ENCODE data around the gene IL11.

The IL11 gene

GRCh38 chr19:55362990-55363716 lies 7.1 kb downstream of the IL11 start, which contains the start of gene GARIN5B:
GARIN5B (minus strand) TSS chr19:55363260; CDS start chr19:55363066, 194 bp downstream.
- no peak for TF ChIP-seq CTCF (IDR thresholded peaks at IDR 0.05; ENCODE audit: insufficient read depth, low read length, poor library complexity, severe bottlenecking)
- Histone ChIP-seq H3K4me3 (replicated peaks; ENCODE audit: low read depth, low read length) (no peak within 1 kb of the TSS), H3K27me3 (replicated peaks; ENCODE audit: control insufficient read depth, insufficient read depth, low read length) (no peaks in the 10 kb centered on the region; the same call in 1 of the 2 replicates), H3K36me3 (ENCODE audit: control insufficient read depth, insufficient read depth, low read length) (no peaks in the 10 kb centered on the region)
- DNase-seq (ENCODE audit: extremely low read depth, insufficient read length): no peak

GRCh38 chr19:55362174-55362989 lies 7.9 kb downstream of the IL11 start:
- H3K36me3 ChIP-seq (ENCODE audit: control insufficient read depth, insufficient read depth, low read length): no peaks in the 10 kb centered on the region
- H3K27me3 ChIP-seq (replicated peaks; ENCODE audit: control insufficient read depth, insufficient read depth, low read length): no peaks in the 10 kb centered on the region; the same call in 1 of the 2 replicates
- no peak overlapping the region for H3K4me3 ChIP-seq (replicated peaks; ENCODE audit: low read depth, low read length)
- no peak for DNase-seq (ENCODE audit: extremely low read depth, insufficient read length)
- no peak for TF ChIP-seq CTCF (IDR thresholded peaks at IDR 0.05; ENCODE audit: insufficient read depth, low read length, poor library complexity, severe bottlenecking)

GRCh38 chr19:55360902-55361301 lies 9.4 kb downstream of the IL11 start:
- Histone ChIP-seq H3K36me3 (ENCODE audit: control insufficient read depth, insufficient read depth, low read length) (no peaks in the 10 kb centered on the region), H3K27me3 (replicated peaks; ENCODE audit: control insufficient read depth, insufficient read depth, low read length) (no peaks in the 10 kb centered on the region; the same call in 1 of the 2 replicates), H3K4me3 (replicated peaks; ENCODE audit: low read depth, low read length) (no peak overlapping the region)
- TF ChIP-seq CTCF (IDR thresholded peaks at IDR 0.05; ENCODE audit: insufficient read depth, low read length, poor library complexity, severe bottlenecking): no peak
- DNase-seq (ENCODE audit: extremely low read depth, insufficient read length): no peak

- Histone ChIP-seq H3K27me3 (replicated peaks; ENCODE audit: control insufficient read depth, insufficient read depth, low read length) (no peaks in the 10 kb centered on the region; the same call in 1 of the 2 replicates), H3K36me3 (ENCODE audit: control insufficient read depth, insufficient read depth, low read length) (no peaks in the 10 kb centered on the region), H3K4me3 (replicated peaks; ENCODE audit: low read depth, low read length) (no peak overlapping the region)
- TF ChIP-seq CTCF (IDR thresholded peaks at IDR 0.05; ENCODE audit: insufficient read depth, low read length, poor library complexity, severe bottlenecking): no peak
- no peak for DNase-seq (ENCODE audit: extremely low read depth, insufficient read length)
These were observed 11.0 kb downstream of the IL11 start for GRCh38 chr19:55358943-55359908.

GRCh38 chr19:55358493-55358892 lies 11.8 kb downstream of the IL11 start:
- no peak for DNase-seq (ENCODE audit: extremely low read depth, insufficient read length)
- no peaks in the 10 kb centered on the region for H3K36me3 ChIP-seq (ENCODE audit: control insufficient read depth, insufficient read depth, low read length)
- H3K4me3 ChIP-seq (replicated peaks; ENCODE audit: low read depth, low read length): no peak overlapping the region
- TF ChIP-seq CTCF (IDR thresholded peaks at IDR 0.05; ENCODE audit: insufficient read depth, low read length, poor library complexity, severe bottlenecking): no peak
- no peaks in the 10 kb centered on the region; the same call in 1 of the 2 replicates for H3K27me3 ChIP-seq (replicated peaks; ENCODE audit: control insufficient read depth, insufficient read depth, low read length)
